CD4-positive, alpha-beta T cell treated with Interleukin-17A for 4 hours (primary cell): Measurements from ENCODE around the gene OR6K2.

Experiments
- DNase-seq: peaks from one replicate; pipeline ENCODE4 v3.0.0-alpha.2; 2020; ENCODE audit warnings: mixed read lengths

The OR6K2 gene

DNA sequence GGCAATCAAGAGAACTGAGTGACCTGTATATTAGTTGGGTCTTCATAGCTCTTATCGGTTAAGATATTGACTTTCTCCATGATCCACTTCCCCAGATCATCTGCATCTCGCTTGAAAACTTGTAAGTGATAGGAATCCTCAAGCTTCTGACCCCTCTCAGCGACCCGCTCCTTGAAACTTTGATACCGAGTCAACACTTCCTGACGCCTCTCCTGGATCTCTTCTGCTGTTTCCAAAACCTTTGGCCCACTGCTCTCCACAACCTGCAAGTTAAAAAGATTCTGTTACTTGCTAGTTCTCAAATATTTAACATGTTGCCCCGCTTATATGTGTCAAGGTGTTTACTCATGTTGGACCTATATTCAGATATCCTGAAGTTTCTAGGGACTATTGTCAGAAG, 15.4 kb downstream of the OR6K2 start:
- DNase-seq, result no peak

DNA sequence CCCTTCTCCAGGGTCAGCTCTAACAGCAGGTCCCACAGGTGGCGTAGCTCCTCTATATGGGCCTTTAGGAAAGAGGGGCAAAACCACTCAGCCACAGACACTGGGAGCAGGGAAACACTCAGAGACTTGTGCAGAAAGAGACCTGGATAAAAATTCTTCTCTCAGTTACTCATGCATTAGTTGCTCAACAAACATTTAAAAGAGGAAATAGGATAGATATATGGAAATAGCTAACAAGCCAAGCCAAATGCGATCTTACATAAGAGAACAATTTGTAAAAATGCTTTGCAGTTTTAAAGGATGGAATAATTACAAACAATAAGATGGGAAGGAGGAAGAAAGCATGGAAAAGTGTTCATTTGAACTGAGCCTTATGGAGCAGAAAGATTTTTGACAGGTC, 18.8 kb downstream of the OR6K2 start:
- no peak for DNase-seq

DNA sequence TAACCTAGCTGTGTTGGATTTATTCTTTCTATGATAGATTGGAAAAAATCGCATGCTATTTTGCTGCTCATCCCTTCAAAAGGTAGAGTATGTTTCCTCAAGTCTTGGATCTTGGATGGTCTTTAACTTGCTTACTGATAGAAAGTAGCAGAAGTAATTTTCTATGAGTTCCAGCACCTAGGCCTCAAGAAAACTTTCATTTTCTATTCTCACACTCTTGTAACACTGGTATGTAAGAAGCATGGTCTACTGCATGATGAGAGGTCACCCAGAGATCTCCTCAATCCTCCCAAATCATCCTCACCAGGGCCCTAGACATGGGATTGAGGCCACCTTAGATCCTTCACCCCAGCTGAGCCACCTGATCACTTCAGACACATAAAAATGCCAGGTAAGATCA, 21.2 kb downstream of the OR6K2 start:
- no peak for DNase-seq

DNA sequence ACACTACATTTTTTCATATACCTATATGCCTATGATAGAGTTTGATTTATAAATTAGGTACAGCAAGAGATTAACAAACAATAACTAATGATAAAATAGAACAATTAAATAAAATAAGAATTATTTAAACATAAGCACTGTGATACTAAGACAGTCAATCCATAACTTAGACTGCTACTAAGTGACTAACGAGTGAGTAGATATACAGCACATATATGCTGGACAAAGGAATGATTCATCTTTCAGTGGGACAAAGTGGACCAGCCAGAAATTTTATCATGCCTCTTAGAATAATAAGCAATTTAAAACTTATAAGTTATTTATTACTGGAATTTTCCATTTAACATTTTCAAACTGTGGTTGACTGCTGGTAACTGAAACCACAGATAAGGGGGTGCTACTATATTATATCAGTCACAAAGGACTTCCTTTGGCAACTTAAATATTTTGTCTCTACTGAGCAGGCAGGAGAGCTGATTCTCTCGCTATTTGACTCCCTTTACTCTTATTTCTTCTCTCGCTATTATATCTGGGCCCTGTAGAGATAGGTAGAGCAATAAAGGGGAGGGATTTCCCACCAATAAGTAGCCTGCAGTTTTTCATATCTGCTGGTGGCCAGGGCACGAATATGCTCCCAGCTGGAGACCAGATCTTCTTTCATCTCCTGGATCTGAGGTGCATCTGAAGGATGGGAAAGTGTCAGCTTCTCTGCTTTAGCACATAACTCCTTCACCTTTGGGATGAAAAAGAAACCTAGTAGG, 24.7 kb downstream of the OR6K2 start:
- DNase-seq, result no peak

DNA sequence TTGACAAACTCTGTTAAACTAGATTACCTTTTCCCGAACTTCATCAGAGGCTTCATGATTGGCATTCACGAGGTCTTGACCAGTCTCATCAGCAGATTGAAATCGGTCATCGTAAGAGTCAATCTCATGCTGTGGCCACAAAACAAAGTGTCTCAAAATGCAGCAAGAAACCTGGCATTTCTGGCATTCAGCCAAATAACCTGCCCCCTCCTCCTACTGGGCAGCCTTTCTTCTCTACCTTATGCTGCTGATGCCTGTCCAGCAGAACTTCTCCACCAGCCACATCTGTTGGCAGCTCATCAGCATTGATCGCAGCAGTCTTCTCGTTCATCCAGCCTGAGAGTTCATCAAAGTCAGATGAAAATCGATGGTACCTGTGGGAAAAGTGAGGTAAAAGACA, 26.1 kb downstream of the OR6K2 start:
- no peak for DNase-seq

DNA sequence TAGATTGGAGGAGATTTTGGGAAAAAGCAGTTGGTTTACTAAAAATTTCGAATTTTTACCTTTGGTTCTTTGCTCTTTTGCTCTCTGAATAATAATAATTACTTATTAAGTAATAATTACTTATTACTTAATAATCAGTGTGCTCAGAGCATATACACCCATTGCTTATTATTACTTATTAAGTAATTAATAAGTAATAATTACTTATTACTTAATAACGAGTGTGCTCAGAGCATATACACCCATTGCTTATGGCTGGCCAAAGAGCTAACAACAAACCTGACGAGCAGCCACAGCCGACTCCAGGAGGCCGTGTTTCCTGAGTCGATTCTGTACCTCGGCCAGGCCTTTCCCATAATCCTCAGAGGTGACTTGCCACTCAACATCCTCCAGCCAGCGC, 34.4 kb downstream of the OR6K2 start:
- DNase-seq, result no peak

DNA sequence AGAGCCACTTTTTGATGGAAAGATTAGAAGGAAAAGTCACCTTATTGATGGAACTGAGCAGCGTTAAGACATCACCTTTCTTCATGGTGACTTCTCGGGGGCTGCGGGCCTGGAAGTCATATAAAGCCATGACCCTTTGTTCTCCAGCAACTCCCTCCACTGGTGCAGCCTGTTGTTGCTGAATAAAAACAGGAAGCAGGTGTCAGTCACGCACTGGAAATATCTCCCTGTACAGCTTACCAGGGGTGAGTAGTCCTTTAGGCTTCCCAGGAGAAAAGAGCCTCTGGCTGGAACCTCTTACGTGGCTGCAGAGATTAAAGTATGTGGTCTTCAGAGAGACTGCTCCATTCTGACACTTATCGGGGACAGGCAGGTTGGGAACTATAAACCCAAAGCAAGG, 45.9 kb downstream of the OR6K2 start:
- no peak for DNase-seq

DNA sequence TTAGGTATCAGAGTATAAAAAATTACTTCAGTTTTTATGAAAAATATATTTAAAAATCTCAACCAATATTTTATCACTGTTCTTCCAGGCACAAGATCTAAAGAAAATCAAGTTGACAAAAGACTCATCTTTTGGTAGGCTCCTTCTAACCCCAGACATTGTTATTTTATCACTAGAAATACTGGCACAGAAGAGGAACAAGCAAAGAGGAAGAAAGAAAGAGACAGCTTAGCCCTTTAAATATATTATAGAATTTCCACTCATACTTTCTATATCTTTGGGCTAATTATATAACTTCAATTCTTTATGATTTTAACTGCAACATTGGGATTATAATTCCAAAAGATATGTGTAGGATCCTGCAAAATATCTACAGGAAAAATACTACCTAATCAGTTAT, 46.4 kb downstream of the OR6K2 start:
- DNase-seq, result no peak

DNA sequence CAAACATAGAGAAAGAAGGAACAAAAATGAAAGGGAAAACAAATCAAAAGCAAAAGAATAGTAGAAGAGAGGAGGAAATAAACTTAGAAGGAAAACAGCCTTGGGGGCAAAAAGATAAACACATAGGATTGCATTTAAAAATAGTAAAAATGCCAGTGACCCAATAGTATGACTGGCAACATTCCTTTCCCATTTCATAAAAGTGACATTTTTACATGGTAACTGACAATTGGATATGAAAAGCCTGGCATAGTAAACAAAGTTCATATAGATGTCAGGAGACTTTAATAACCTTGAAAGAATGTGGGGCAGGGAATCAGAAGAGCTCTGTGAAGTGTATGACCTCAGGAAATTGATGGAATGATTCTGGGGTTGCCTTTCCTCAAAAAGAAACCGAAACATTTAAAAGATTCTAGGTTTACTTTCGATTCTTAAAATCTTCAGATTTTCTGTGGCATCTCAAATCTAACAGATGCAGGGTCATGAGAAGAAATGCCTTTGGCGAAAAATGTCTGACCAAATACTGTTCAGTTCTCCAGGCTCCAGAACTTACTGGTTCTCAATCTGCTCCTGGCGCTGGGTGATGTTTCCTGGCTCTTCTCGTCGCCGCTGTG, 47.6 kb downstream of the OR6K2 start:
- DNase-seq, result no peak
